Measurements from ENCODE around the gene STUM.

DNA sequence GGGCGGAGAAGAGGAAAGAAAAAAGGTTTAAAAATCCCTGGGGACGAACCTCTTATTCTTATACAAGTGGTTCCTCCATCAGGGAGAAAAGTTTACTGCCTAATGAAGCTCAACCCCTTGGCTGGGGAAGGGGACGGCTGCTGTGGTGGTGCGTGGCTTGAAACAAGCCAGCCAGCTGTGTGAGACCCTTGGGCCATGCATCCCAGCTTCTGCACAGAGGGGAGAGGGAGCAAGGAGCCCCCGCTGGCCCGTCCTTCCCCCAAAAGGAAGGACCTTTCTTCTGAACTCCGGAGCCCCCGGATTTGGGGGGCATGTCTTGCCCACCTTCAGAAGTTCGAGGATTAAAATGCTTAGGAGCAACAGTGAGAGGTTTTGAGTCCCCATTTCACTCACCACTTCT is 67.3 kb downstream of the STUM start:
- TF ChIP-seq CTCF (IDR thresholded peaks at IDR 0.05; ENCODE audit: poor library complexity) (no peak), EZH2phosphoT487 (IDR thresholded peaks at IDR 0.05; ENCODE audit: low read depth, severe bottlenecking, unreplicated experiment) (no peak), EZH2 (IDR thresholded peaks at IDR 0.05; ENCODE audit: borderline replicate concordance) (no peak)
